GM15510 (cell line): ENCODE results near the gene EPSTI1.

Source experiments
- POLR2A ChIP-seq: IDR thresholded peaks from 3 replicates; pipeline ENCODE4 v1.6.1; 2011; ENCODE audit warnings: borderline replicate concordance; ENCODE audit not compliant: insufficient read length; ENCODE audit errors: extremely low read depth

EPSTI1 gene

DNA sequence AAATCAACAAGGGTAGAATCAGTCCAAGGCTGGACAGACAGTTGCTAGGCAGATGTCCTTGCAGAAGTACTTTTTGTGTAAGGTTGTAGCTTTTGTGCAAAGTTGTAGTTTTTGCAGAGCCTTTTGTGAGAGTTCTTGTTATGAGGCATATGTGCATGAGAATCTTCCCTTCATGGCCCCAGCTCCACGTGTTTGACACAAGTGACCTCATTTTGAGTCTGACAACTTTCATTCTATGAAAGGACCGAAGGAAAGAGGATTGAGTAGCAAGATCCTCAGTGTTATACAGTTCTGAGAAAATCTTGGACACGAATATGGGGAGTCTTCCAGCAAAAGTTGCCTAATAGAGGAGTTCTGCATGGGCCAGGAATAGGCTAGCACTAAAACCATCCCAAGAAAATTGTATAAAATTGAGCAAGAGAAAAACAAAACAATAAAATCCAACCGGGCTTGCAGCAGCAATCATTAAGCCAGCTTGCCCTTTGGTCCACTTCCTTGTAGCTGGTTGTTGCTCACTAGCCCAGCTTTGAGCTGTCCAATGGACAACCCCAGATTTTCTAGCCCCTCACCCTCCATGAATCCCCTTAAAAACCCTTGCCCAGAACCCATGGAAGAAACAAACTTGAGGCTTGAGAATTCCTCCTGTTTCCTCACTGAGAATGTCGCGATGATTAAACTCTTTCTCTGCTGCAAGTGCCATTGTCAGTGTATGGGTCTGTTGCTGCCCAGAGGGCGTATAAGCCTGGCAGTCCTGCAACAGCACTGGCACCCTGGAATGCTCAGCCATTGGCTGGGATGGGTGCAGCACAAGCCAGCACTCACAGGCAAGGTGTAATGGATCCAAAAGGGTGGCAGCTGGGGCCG, 6.5 kb downstream of the EPSTI1 start:
- no peak for TF ChIP-seq POLR2A

DNA sequence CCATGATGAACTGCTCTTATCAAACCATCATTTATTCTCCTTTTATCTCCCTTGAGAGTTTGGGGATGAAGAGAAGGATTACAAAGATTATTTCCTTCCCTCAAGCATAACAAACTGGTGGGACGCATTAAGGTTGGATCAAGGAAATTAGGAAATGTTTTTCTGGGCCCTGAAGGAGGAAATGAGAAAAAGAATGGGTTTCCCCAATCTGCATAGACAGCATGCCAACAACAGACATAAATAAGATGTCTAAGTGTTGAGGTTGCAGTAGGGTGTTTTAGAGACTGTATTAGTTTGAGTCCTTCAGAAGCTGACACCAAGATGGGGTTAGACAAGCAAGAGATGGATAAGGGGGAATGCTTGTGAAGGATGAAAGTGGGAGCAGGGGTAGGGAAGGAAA, 7.3 kb downstream of the EPSTI1 start:
- no peak for TF ChIP-seq POLR2A

DNA sequence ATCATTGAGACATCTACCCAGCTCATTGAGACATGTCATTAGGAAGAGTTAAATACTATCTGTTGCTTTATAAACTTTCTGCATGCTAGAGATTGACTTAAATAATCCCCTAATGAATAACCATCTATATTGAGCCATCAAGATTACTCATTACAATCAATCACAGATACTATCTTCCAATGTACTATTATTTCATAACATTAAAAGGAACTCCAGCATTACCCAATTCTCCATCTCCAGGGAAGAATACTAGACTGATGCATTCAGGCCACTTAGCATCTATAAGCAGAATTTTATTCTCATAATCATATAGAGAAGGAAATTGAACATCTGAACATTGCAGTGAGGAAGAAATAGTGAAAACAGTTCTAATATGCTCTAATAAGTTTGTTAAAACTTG, 8.0 kb downstream of the EPSTI1 start:
- no peak for TF ChIP-seq POLR2A

DNA sequence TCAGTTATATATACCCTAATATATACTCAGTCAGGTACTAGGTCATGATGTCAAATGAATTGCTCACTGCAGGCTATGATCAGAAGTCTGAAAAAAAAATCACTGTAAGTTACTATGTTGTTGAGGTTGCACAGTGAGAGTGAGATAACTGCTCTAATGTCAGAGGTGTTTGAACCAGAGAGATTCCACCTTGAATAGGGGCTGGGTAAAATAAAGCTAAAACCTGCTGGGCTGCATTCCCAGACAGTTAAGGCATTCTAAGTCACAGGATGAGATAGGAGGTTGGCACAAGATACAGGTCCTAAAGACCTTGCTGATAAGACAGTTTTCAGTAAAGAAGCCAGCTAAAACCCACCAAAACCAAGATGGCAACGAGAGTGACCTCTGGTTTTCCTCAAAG, 10.2 kb downstream of the EPSTI1 start:
- no peak for TF ChIP-seq POLR2A

DNA sequence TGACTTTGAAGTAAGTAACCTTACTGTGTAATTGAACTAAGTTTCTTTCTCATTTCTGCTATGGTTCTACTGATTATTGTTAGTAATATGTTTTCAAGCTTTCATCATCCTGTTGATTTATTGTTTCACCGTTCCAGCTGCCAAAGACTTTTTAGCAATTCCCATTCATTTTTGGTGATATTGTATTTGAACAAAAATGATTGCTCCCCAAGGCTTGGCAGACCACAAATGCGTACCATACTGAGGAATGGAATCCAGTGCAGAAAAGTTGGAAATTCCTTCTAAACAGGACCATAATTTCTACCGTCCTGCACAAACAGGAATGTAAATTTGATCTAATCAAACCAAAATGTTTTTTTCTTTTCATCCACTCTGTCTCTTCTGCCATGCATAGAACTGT, 10.7 kb downstream of the EPSTI1 start:
- TF ChIP-seq POLR2A: no peak

DNA sequence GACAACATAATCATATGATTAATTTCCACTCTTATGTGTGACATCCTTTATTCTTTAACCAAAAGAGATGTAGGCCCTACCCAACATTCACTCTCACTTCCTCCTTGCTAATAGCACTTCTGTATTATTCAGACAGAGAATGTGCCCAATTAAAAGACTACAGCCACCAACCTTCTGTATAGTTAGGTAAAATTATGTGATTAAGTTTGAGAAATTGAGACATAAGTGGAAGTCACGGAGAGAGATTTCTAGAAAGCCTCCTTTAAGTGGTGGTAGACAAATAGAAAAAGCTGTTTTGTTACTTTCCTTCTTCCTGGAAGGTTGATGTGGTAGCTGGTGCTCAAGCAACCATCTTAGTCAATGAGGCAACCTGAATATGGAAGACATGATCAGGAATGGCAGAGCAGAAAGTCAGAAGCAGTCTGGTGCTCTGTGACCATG, 14.8 kb downstream of the EPSTI1 start:
- no peak for TF ChIP-seq POLR2A

DNA sequence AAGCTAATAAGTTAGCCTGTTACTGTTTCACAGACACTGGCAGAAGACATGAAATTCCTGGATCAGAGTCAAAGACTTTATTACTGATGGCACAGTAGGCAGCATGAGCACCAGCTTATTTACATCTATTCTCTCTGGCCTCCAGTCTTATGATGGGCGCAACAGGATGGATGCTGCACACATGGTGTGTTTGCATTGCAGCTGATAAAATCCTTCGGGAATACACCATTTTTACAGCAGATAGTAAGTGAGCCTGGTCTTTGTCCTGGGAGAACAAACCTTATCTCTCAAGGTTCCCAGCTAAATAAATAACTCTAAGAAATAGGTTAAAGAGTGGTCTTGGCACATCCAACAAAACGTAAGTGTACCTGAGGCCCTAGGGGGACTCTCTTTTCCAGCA, 16.0 kb downstream of the EPSTI1 start:
- no peak for TF ChIP-seq POLR2A

DNA sequence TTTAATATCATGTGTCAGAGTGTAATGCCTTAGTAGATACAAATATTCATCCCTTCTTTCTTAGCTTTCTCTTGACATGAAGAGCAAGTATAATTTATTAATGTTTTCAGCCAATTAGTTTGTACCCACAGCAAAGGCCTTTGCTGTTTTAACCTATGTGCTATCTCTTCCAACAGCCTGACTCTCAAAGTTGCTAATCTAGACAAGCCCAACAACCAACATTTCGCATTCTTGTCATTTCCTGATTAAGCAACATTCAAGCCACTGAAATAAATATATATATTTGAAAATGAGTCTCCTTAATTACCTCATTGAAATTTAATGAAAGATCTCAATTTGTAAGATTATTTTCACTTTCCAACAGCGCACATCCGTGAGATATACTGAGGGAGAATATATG, 18.5 kb downstream of the EPSTI1 start:
- no peak for TF ChIP-seq POLR2A

DNA sequence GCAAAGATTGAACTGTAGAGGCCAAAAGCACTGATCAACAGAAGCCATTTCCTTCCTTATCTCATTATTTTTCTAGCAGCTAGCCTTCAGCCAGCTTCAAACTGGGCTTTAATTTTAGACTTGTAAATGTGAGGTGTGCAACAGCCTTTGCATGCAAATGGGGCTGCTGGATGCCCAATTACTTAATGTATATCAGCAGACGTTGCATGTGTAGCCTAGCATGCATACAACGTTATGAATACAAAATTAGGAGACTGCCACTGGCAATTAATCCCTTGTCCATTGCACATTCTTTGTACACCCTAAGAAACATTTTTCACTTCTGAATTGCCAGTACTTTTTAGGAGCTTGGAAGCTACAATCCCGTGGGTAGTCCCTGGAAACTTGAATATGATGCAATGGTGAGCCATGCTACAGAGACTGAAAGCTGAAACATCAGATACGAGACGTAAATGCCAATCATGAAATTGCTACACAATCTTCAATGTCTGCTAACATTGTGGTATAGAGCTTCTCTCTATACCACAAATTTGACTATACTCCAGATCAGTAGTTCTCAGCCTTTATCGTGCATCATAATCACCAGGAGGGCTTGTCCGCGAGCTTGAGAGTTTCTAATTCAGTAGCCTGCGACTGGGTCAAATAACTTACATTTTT, 20.2 kb downstream of the EPSTI1 start:
- TF ChIP-seq POLR2A: no peak

DNA sequence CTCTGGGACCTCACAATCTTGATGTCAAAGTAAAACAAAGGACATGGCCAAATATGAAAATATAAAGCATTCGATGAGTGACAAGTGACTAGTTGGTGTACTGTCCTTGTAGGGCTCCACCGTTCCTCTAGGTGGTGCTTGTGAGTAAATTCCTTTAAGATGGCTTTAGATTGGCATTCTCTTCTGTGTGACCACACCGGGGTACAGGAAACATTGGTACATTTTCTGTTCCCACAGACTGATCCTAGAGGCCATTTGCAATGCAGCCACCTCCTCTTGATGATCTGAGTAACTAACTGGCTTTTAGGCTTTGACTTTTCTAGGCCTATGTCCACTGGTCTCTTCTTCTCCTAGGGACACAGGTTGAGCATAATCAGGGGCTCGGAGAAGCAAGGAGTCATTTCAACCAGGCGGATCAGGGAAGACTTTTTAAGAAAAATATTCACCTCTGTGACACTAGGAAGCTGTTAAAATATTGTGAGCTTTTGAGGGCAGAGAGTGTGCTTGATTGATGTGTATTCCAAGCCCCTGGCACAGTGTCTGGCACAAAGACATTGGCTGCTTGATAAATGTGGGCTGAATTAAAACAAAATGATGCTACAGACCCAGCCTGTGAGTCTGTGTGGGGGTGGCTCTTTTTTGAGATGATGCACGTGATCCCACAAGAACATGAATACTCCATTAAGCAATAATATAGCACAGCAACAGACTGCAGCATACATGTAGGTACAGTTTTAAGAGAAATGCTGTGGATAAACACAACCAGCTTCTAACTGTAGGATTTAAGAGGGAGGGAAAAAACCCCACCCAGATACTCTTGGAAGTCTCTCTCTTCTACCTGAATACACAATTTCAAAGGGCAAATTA, 21.0 kb downstream of the EPSTI1 start:
- TF ChIP-seq POLR2A: no peak

DNA sequence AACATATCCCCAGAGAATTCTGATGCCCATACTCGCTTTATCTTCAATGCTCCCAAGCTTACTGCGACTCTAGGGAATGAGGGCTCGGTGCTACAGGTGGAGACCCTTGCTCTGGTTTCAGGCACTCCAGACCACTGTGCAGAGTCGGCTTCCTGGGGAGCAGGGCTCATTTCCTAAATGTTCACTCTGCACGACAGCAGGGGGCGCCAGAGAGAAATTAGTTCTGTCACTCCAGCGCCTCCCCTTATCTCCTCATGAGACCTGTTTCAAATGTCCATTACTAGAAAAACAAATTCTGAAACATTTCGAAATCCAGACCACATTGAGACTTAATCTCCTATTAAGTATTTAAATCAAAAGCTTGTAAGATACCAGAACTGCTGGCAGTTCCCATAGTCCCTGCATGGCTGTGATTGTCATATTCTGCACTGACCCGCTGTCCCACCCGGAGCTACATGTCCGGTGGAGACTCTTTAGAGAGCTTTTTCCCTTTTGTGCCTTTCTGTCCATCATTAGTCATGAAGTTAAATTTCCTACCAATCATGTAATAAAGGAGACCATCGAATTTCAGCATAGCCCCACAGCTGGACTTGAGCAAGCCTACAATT, 22.4 kb downstream of the EPSTI1 start:
- no peak for TF ChIP-seq POLR2A

DNA sequence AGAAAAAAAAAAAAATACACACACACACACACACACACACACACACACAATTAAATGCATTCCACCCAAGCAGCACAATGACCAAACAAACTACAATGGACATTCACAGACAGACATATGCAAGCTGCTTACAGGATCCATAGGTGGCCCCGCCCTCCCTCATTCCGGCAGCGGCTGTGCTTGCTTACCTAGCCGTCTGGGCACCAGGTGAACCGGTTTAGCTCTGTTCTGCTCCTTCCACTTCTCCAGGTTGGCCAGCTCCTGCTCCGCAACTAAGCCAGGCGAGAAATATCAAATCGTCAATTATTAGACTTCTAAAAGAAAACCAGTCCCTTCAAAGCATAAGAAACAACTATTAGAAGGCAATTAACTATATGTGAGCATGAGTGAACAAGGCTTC, 23.1 kb downstream of the EPSTI1 start:
- TF ChIP-seq POLR2A: no peak

DNA sequence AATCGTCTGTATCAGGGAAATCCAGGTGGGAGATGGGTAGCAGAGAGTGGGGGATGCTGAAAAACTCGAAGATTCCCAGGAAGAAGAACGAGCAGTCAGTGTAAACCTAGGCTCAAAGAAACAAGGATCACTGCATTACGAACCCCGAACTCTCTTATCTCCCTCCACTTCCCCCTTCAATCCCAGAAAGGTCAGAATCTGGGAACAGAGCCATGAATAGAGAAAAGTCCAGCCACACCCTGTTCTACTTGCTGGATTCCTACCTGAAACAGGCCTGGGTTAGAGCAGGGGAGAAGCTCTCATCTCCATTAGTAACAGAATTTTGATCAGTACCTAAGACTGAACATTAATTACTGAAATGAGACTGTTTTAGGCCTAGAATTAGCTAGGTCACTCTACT, 24.4 kb downstream of the EPSTI1 start:
- no peak for TF ChIP-seq POLR2A

DNA sequence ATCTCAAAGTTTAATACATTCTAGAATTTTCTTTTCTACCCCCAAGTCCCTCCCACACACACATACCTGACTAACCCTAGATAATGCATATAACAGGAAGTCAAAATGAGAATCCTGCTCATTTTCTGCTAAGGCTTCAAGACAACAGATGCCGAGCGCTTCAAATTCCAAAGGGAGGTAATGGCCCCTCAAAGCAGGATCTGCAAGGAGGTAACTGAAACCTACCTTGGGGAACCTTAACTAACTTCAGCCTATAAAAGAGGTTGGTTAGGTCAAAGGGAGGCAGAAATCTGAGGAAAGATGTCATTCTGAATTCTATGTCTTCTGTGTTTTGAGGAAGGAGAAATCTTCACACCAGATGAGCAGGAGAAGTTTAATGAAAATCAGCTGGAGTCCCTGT, 26.8 kb downstream of the EPSTI1 start:
- no peak for TF ChIP-seq POLR2A

DNA sequence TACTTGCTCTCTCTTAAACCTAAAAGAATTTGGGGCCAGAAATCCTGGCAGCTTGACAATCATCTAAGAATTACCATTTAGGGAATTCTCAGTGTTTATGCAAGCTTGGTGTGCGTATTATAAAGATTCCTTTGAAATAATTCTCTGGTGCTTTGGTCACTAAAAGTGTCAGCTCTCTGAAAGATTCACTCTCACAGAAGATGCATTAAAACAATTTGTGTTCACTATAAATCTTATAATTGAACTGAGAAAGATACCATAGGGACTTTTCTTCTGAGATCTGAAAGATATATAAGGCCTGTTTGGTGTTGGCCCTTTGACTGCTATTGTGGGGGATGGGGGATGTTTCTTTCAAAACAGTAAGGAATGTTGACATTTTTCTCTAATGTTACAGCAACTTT, 27.3 kb downstream of the EPSTI1 start:
- TF ChIP-seq POLR2A: no peak
